T-cell (primary cell): ENCODE results near the gene COL23A1. TPM values are rescaled to one million over a fixed set of nuclear protein-coding genes. Genes with fewer than 3 reads are reported as not detected.
A peak's percentile ranks its signal among the peaks of the same experiment; 100 is the strongest.
"Not testable (repeated sequence)": the region's sequence is repeated elsewhere in the genome, so short reads cannot be mapped to it uniquely, and the experiment has no call there.

ENCODE experiments used
- ATAC-seq, 4 experiments: fragments of 200-7000 bp in 3 of 4; fragments of 150-1000 bp in 1 of 4; cut with Tn5 transposase; replicated peaks in 1 of 4; 1 replicate in 3 of 4; 2 replicates in 1 of 4; pipeline ENCODE4 v1.10.0; 2021; ENCODE audit warnings: moderate library complexity in 3 of 4, mild to moderate bottlenecking in 2 of 4, moderate number of reproducible peaks in 1 of 4
- CTCF ChIA-PET, 2 donors: fragments of 300-600 bp; sonication (Branson Sonifier 250); formaldehyde crosslinking; loops; one replicate each; lab custom pipeline; 2022; ENCODE audit warnings: antibody characterized with exemption in 2 of 2; lab: Charles Lee
- POLR2A ChIA-PET, 2 donors: fragments of 300-600 bp; sonication (Branson Sonifier 250); formaldehyde crosslinking; loops; one replicate each; lab custom pipeline; 2022; ENCODE audit warnings: antibody characterized with exemption in 2 of 2; lab: Charles Lee
- DNase-seq, 35 experiments: peaks; one replicate each; pipeline versions ENCODE4 v3.0.0 to v3.0.0-alpha.2; 2013 to 2023
- H3K27ac ChIP-seq: one replicate; pipeline ENCODE4 v1.5.1; 2013; ENCODE audit warnings: low read length
- H3K27me3 ChIP-seq, 2 experiments: replicated peaks in 1 of 2; 1 replicate in 1 of 2; 2 replicates in 1 of 2; pipeline versions ENCODE4 v1.6.1 to v1.7.0; 2013; ENCODE audit warnings: low read length in 1 of 2, mixed read lengths in 1 of 2; ENCODE audit not compliant: control insufficient read depth in 2 of 2, insufficient read depth in 2 of 2; ENCODE audit errors: extremely low read depth in 1 of 2
- H3K36me3 ChIP-seq, 2 donors: 1 replicate in 1 of 2; 2 replicates in 1 of 2; pipeline versions ENCODE4 v1.6.1 to v1.7.0; 2013; ENCODE audit warnings: low read length in 1 of 2; ENCODE audit not compliant: control insufficient read depth in 2 of 2, insufficient read depth in 1 of 2; ENCODE audit errors: extremely low read depth in 1 of 2
- H3K4me1 ChIP-seq, 2 experiments: 1 replicate in 1 of 2; 2 replicates in 1 of 2; pipeline versions ENCODE4 v1.6.1 to v1.7.0; 2013; ENCODE audit warnings: low read length in 2 of 2, mixed read lengths in 1 of 2; ENCODE audit not compliant: insufficient read depth in 2 of 2, control insufficient read depth in 1 of 2; ENCODE audit errors: extremely low read depth in 1 of 2
- H3K4me3 ChIP-seq, 2 donors: 1 replicate in 1 of 2; 2 replicates in 1 of 2; pipeline versions ENCODE4 v1.5.1 to v1.7.0; 2013; ENCODE audit warnings: mild to moderate bottlenecking in 2 of 2, low read length in 1 of 2, moderate library complexity in 1 of 2; ENCODE audit not compliant: control insufficient read depth in 1 of 2; ENCODE audit errors: extremely low read depth in 1 of 2
- H3K9me3 ChIP-seq: 2 replicates; pipeline ENCODE4 v1.7.0; 2013
- H3K27ac Mint-ChIP-seq, 2 donors: one replicate each; pipeline ENCODE4 v1.8.0; 2020 to 2021; ENCODE audit warnings: mild to moderate bottlenecking in 2 of 2, mixed read lengths in 2 of 2
- H3K27me3 Mint-ChIP-seq, 2 donors: one replicate each; pipeline ENCODE4 v1.8.0; 2021 to 2022; ENCODE audit warnings: mixed read lengths in 2 of 2
- H3K36me3 Mint-ChIP-seq: one replicate; pipeline ENCODE4 v1.8.0; 2021; ENCODE audit warnings: mixed read lengths
- H3K4me1 Mint-ChIP-seq, 3 donors: one replicate each; pipeline ENCODE4 v1.8.0; 2020 to 2022; ENCODE audit warnings: mixed read lengths in 3 of 3, mild to moderate bottlenecking in 1 of 3
- H3K4me3 Mint-ChIP-seq, 3 donors: one replicate each; pipeline ENCODE4 v1.8.0; 2020 to 2022; ENCODE audit warnings: mild to moderate bottlenecking in 3 of 3, mixed read lengths in 3 of 3, moderate library complexity in 3 of 3
- H3K9me3 Mint-ChIP-seq, 3 donors: one replicate each; pipeline ENCODE4 v1.8.0; 2020 to 2022; ENCODE audit warnings: mixed read lengths in 3 of 3
- WGBS: methylation state at CpG from one replicate; pipeline ENCODE4 v1.1.5; 2013; ENCODE audit warnings: missing lambda C conversion rate; ENCODE audit not compliant: insufficient coverage; 5-methylcytosine and 5-hydroxymethylcytosine counted together
- total RNA-seq, 35 experiments: library from RNA in 6 of 35; stranded (reverse) in 6 of 35; fragments of 120-200 nt in 1 of 35; gene quantifications; one replicate each; pipeline versions ENCODE4 v1.2.1 to v1.2.4 and lab custom pipeline; 2013 to 2026

Gene COL23A1
- total RNA-seq, 5 donors from 2014 or later (not counting 1 experiment from before 2014, with no cell fraction given) = 0.07 to 0.13 TPM; not detected in 3

DNA sequence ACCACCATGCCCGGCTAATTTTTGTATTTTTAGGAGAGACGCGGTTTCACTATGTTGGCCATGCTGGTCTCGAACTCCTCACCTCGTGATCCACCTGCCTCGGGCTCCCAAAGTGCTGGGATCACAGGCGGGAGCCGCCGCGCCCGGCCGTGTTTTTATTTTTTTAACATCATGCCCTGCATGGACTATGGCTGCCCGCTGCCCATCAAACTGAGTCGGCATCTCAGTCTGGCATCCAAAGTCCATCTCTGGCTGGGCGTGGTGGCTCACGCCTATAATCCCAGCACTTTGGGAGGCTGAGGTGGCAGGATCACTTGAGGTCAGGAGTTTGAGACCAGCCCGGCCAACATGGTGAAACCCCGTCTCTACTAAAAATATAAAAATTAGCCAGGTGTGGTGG is 336.6 kb downstream of the COL23A1 start:
- WGBS = 88% methylated on average over 13 of the region's 18 CpGs
- POLR2A ChIA-PET = not testable (repeated sequence)
- H3K4me1 Mint-ChIP-seq = peaks cover 12 to 14% (median 12%) of the 10 kb centered on the region in 3 donors

DNA sequence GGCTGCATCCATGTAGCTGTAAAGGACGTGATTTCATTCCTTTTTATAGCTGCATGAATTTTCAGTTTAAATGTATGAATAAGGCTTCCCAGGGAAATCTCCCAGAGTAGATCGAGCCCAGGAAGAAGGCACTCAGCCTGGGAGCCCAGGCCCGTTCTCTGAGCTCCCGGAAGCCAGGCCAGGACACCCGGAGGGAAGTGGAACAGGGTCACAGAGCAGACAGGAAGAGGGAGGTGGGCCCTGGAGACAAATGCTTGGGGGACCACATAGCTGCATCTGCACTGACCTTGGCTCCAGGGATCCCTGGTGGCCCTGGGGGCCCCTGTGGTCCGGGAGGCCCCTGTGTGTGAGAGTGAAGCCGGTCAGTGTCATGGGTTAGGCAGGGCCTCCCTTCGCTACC is 337.9 kb downstream of the COL23A1 start:
- Mint-ChIP-seq H3K4me1 (peaks cover 16 to 21% (median 17%) of the 10 kb centered on the region in 3 donors), H3K27me3 (no peaks in the 10 kb centered on the region), H3K36me3 (no peaks in the 10 kb centered on the region), H3K27ac (no peak overlapping the region), H3K4me3 (no peak overlapping the region), H3K9me3 (no peaks in the 10 kb centered on the region)
- H3K27me3 ChIP-seq = peaks cover 0 to 7% of the 10 kb centered on the region in 2 experiments
- H3K9me3 ChIP-seq = no peaks in the 10 kb centered on the region
- H3K36me3 ChIP-seq = no peaks in the 10 kb centered on the region
- ATAC-seq = no peak
- WGBS = 52% methylated on average over 5 of the region's 8 CpGs
- ChIA-PET CTCF (no interaction called here), POLR2A (interaction anchor here in 1 of 2 donors (0.7 kb wide), 1 partner anchor 299 kb away, joined by 16 read pairs; no protein-coding TSS in a partner anchor)
- no peak for DNase-seq
- H3K27ac ChIP-seq = no peak overlapping the region
- peaks cover 0 to 33% of the 10 kb centered on the region in 2 experiments for H3K4me1 ChIP-seq
- H3K4me3 ChIP-seq = no peak overlapping the region

More for the DNA sequence above, 336.6 kb downstream of the COL23A1 start:
- H3K36me3 Mint-ChIP-seq, H3K27ac ChIP-seq, H3K9me3 ChIP-seq, CTCF ChIA-PET, H3K36me3 ChIP-seq, H3K4me3 Mint-ChIP-seq, DNase-seq, H3K27me3 Mint-ChIP-seq, H3K27ac Mint-ChIP-seq, H3K27me3 ChIP-seq, H3K4me3 ChIP-seq, H3K9me3 Mint-ChIP-seq, ATAC-seq: not testable (repeated sequence)
- H3K4me1 ChIP-seq = peaks cover 0 to 20% of the 10 kb centered on the region in 2 experiments

DNA sequence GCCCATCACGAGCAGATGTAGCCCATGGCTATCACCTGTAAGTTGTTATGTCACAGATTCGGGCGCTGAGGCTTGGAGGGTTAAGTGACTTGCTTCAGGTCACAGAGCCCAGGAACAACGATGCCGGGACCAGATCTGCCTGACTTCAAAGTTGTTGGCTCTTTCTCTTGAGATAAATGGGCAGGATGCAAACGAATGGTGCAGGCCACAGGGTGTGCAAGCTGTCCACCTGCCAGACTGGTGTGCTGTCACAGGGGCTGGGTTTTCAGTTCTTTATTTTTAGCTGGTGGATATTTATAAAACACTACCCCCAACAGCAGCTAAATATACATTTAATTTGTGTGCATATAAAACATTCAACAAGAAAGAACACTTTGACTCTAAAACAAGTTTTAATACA is 339.9 kb downstream of the COL23A1 start:
- Histone ChIP-seq H3K9me3 (no peaks in the 10 kb centered on the region), H3K4me3 (no peak overlapping the region), H3K27me3 (peaks cover 0 to 4% of the 10 kb centered on the region in 2 experiments), H3K36me3 (no peaks in the 10 kb centered on the region), H3K27ac (no peak overlapping the region), H3K4me1 (peaks cover 0 to 36% of the 10 kb centered on the region in 2 experiments)
- H3K27me3 Mint-ChIP-seq = no peaks in the 10 kb centered on the region
- H3K4me3 Mint-ChIP-seq = peak overlapping the region in 1 of 3 donors; percentile 73
- H3K4me1 Mint-ChIP-seq = peaks cover 16 to 25% (median 17%) of the 10 kb centered on the region in 3 donors
- ChIA-PET POLR2A (no interaction called here), CTCF (interaction anchor here in 1 of 2 donors (1.2 kb wide), 1 partner anchor 11 kb away, joined by 3 read pairs; no protein-coding TSS in a partner anchor)
- H3K36me3 Mint-ChIP-seq = no peaks in the 10 kb centered on the region
- no peak for DNase-seq
- no peaks in the 10 kb centered on the region for H3K9me3 Mint-ChIP-seq
- 72% methylated on average over 3 of the region's 6 CpGs for WGBS
- no peak for ATAC-seq
- H3K27ac Mint-ChIP-seq = peak overlapping the region; percentile 49 to 66

DNA sequence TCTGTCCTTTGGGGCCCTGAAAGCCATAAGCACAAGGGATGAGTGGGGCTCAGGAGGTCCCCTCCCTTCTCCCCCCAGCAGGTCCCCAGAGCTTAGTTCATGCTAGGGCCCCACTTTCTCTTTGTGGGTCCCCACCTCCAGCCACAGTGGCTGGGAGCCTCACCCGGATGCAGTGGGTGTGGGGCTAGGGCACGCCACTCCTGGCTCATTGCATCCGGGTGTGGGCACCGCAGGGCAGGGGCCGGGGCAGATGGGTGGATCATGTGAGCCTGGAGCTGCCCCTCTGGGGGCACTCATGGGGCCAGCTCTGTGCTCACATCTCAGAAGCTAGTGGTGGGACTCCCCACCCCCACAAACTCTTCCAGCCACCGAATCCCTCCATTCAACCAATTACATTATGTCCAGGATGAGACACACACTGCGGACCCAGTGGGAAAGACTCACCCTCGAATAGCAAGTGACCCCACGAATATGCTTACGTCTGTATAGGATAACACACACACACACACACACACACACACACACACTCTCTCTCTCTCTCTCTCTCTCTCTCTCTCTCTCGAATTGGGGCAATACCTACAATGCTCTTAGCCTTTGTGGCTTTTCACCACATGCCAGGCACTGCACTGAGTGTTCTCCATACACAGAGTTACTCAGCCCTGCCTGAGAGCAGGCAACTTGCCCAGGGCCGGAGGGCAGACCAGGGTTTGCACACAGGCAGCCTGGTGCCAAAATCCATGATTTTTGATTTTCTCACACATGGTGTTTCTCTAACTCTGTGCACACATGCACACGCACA is 340.8 kb downstream of the COL23A1 start:
- Histone ChIP-seq H3K9me3 (no peaks in the 10 kb centered on the region), H3K4me3 (peak overlapping the region in 1 of 2 donors; percentile 4), H3K4me1 (peaks cover 0 to 36% of the 10 kb centered on the region in 2 experiments), H3K27ac (peak overlapping the region; percentile 32), H3K27me3 (peaks cover 0 to 4% of the 10 kb centered on the region in 2 experiments), H3K36me3 (no peaks in the 10 kb centered on the region)
- H3K27ac Mint-ChIP-seq = peak overlapping the region; percentile 68 to 72
- DNase-seq = peak in 22 of 35 experiments; percentile 13 to 63 (median 40)
- H3K4me1 Mint-ChIP-seq = peaks cover 16 to 25% (median 17%) of the 10 kb centered on the region in 3 donors
- H3K27me3 Mint-ChIP-seq = no peaks in the 10 kb centered on the region
- ChIA-PET POLR2A (interaction anchor here in 1 of 2 donors (0.6 kb wide), 1 partner anchor 376 kb away, joined by 10 read pairs; no protein-coding TSS in a partner anchor), CTCF (no interaction called here)
- peak overlapping the region in 2 of 3 donors; percentile 1 to 73 for H3K4me3 Mint-ChIP-seq
- WGBS = 62% methylated on average over 5 of the region's 13 CpGs
- H3K36me3 Mint-ChIP-seq = no peaks in the 10 kb centered on the region
- ATAC-seq = peak; percentile 73 to 88 (median 83)
- no peaks in the 10 kb centered on the region for H3K9me3 Mint-ChIP-seq

DNA sequence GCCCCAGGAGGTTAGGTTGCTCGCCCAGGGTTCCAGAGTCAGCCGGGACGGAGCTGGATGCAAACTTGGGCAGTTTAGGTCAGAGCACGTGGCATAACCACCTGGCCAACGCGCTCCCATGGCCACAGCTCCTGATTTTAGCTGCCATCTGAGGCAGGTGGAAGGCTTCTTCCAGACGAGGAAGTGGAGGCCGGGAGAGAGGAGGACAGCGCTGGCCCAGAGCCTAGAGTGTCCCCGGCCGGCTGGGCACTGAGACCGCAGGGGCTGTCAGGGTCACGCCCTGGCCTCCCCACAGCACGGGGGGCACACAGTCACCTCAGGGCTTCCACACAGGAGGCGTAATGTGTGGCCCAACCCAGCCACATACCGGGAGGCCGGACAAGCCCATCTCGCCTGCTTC is 341.4 kb downstream of the COL23A1 start:
- POLR2A ChIA-PET = interaction anchor here in 1 of 2 donors (0.7 kb wide), 1 partner anchor 172 kb away, joined by 3 read pairs; no protein-coding TSS in a partner anchor
- Mint-ChIP-seq H3K36me3 (no peaks in the 10 kb centered on the region), H3K4me1 (peaks cover 16 to 25% (median 17%) of the 10 kb centered on the region in 3 donors), H3K27me3 (no peaks in the 10 kb centered on the region), H3K4me3 (peak overlapping the region in 1 of 3 donors; percentile 73), H3K27ac (peak overlapping the region in 1 of 2 donors; percentile 68), H3K9me3 (no peaks in the 10 kb centered on the region)
- Histone ChIP-seq H3K4me1 (peaks cover 0 to 36% of the 10 kb centered on the region in 2 experiments), H3K36me3 (no peaks in the 10 kb centered on the region), H3K27me3 (no peaks in the 10 kb centered on the region), H3K27ac (peak overlapping the region; percentile 32), H3K4me3 (peak overlapping the region in 1 of 2 donors; percentile 4), H3K9me3 (no peaks in the 10 kb centered on the region)
- WGBS = 87% methylated on average over 14 of the region's 18 CpGs
- CTCF ChIA-PET = no interaction called here
- DNase-seq (no peak), ATAC-seq (no peak)
